ENCODE results near the gene CROCC2. TPM values are rescaled to one million over a fixed set of nuclear protein-coding genes. Genes with fewer than 3 reads are reported as not detected.

The CROCC2 gene
- total RNA-seq, 1 experiment from 2014 or later = not detected

DNA sequence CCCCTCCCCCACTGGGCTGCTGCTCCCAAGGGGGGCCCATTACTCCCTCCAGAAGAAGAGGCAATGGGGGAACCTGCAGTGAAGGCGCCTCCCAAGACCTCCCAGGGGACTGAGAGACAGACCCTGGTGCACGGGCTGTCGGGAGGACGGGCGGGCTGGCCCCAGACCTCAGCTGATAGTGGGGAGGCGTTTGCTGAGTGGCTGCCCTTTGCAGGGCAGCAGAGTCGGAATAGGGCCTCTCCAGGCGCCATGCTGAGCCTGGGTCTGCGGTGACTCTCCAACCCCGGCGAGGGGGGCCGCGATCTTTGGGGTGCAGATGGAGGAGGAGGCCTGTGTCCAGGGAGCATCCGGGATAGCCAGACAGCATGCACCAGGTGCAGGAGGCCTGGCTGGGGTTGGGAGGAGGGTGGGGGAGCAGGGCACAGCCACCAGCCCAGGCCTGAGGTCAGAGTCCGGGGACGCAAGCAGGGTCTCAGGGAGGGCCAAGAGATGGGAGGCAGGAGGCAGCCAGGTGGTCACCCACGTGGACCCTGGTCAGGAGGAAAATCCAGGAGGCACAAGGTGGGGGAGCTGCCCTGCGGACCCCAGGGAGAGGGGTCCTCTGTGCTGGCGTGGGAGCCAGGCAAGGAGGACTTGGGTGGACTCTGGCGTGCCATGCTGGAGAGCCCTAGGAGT lies 11.0 kb downstream of the CROCC2 start:
- in situ Hi-C loops (cut with HindIII; ENCODE audit: low sequenced_read_pairs) = no loop called here
- no peak for DNase-seq (ENCODE audit: low spot score)

DNA sequence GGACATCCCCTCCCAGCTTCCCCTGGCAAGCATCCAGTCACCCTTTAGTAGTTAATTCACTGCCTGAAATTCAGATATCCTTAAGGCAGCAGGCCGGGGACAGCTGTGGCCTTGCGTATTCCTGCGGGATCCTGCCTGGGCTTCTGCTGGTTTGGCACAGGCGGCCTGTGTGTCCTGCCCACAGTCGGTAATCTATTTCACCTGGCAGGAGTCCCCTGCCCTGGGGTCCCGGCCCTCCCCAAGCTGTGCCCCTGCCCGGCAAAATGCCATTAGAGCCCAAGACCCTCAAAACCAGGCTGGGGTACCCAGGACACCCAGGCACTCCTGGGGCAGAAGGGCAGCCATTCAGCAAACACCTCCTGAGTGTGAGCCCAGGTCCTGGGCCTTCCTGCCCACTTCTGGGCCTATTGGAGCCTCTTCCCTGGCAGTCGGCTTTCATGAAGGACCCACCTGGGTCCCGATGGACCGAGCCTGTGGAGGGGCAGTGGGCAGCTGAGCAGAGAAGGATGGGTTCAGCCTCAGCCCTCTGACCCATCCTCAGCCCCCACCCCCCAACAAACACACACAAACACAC lies 11.6 kb downstream of the CROCC2 start:
- in situ Hi-C loops (cut with HindIII; ENCODE audit: low sequenced_read_pairs) = no loop called here
- no peak for DNase-seq (ENCODE audit: low spot score)

DNA sequence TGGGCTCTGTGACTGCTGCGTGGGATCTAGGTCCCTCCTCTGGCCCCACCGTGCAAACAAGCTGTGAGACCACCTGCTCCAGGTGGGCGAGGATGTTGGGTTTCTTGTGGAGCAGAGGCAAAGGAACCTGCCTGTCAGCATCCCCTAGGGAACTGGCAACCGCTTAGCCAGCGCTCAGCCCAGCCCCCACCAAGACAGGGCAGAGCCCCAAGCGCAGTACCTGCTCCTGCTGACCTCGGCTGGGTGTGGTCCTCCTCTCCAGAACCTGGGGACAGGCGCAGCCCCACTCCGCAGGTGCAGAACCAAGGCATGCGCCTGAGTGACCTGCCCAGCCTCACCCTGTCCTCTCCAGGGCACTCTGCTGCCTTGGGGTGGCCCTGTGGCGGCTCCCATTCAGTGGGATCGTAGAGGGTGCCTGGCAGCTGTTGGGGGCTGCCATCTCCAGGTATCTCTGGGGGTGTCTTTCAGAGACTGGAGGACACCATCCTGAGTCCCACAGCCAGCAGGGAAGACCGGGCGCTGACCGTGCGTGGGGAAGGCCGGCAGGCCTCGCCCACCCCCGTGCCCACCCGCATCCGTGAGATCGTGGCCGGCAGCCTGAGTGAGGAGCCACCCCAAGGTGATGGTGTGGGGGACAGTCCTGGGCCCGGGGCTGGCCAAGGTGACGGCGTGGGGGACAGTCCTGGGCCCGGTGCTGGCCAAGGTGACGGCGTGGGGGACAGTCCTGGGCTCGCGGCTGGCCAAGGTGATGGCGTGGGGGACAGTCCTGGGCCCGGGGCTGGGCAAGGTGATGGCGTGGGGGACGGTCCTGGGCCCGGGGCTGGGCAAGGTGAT lies 12.3 kb downstream of the CROCC2 start:
- in situ Hi-C loops (cut with HindIII; ENCODE audit: low sequenced_read_pairs) = no loop called here
- no peak for DNase-seq (ENCODE audit: low spot score)

DNA sequence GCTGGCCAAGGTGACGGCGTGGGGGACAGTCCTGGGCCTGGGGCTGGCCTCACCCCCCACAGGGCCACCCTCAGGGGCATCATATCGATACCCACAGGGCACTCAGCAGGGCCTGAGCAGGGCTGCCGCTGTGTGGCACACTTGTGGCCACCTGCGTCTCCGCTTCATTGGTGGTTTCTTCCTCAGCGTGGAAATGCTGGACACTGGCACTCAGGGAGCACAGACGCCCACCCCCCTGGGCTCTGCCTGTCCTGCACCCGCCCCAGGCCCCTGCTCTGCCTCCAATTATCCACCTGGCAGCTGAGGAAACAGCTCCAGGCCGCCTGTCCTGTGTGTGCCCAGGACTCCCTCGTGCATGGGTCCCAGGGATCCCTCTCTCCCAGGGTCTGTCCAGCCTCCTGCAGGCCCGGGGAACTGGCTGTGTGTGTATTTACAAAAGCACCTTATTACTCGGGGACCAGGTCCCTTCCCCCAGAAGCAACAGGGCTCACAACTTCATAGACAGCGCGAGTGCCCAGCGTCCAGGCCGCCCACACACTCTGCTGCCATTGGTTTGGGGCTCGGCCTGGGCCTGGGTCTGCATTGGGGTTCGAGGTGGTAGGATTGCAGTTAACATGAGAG lies 13.1 kb downstream of the CROCC2 start:
- DNase-seq (ENCODE audit: low spot score) = no peak
- in situ Hi-C loops (cut with HindIII; ENCODE audit: low sequenced_read_pairs) = no loop called here

DNA sequence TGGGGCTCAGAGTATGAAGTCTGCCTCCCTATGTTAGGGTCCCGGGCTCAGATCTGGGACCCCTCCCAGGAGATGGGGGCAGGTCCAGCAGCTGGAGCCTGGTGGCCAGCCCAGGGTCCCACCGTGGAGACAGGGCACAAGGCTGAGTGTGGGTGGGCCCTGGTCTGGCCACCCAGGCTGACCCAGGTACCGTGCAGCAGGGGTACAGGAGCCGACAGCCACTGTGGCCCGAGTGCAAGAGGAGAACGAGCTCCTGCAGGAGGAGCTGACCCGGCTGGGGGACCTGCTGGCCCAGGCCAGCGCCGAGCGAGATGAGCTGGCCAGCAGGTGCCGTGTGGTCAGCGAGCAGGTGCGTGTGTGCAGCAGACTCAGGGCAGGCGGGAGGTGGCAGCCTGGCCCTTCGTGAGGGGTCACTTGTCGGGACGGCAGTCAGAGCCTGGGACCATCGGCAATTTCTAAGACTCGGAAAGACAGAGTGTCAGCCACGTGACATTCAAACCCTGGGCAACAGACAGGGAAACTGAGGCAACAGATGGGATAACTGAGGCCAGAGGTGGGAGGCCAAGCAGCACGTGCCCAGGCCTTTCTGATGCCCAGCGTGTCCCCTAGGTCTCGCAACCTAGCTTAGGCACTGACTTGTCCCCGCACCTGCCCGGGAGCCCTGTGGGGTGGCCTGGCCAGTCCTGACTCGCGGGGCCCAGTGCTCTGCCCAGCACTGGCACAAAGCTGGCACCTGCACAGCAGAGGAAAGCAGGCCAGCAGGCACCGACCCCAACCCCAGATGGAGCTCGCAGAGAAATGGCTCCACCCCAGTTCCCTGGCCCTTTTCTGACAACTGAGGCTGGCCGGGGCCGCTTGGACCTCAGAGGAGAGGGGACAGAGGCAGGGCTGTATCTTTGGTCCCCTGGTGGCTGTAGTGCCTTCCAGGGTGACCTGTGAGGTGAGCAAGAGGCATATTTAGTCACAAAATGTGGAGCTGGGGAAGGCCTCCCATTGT lies 13.9 kb downstream of the CROCC2 start:
- no peak for DNase-seq (ENCODE audit: low spot score)
- in situ Hi-C loops (cut with HindIII; ENCODE audit: low sequenced_read_pairs) = no loop called here

DNA sequence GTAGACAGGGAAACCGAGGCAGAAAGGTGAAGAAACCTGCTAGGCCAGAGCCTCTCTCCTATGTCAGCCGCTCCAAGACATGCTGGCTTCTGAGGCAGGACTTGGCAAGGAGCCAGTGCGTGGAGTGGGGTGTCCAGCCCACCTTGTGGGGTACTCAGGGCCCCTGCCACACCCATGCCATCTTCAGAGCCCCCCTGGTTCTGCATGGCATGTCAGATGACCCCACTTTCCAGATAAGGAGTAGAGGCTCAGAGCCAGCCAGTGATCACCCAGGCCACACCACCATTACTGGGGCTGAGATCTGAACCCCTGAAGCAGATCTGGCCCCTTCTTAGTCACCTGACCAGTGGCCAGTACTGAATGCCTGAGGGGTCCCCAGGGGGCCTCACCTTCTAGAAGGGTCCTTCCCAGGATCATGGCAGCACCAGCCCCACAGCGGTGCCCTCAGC lies 14.7 kb downstream of the CROCC2 start:
- DNase-seq (ENCODE audit: low spot score) = no peak
- in situ Hi-C loops (cut with HindIII; ENCODE audit: low sequenced_read_pairs) = no loop called here

DNA sequence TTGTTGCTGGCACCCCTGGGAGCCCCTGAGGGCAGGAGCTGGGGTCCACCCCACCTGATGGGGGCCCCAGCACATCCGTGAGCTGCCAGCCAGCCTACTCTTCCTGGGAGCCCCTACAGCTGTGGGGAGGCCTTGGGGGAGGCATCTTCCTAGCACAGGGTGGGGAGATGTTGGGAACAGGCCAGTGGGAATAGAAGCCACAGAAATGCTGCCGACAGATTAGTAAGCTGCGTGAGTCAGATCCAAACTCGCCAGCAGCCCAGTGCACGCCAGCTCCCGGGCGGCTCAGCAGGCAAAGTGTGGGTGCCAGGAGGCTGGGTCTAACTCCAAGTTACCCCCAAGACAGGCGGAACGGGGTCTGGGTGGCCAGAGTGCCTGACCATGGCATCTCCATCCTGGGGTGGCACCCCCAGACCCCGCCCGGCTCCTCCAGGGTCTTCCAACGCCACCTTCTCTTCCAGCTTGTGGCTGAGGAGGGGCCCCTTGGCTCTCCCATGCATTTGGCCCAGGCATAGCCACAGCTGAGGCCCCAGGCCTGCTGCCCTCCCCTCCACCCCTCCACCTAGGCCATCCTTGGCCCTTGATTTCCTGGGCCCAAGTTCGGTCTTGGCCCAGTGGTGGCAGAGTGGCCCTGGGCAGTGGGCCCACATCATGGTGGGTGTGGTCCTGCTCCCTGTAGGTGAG lies 15.3 kb downstream of the CROCC2 start:
- no peak for DNase-seq (ENCODE audit: low spot score)
- in situ Hi-C loops (cut with HindIII; ENCODE audit: low sequenced_read_pairs) = no loop called here

DNA sequence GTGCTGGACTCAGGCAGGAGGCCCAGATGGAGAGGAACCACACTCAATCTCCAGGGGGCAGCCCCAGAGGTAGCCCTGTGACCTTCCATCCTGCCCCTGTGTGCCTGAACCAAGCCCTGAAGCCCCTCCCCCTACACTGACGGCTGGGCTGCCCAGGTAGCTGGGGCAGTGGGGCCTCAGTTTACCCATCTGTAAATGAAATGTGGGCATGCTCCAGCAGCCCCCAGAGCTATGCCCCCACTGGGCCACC lies 15.8 kb downstream of the CROCC2 start:
- in situ Hi-C loops (cut with HindIII; ENCODE audit: low sequenced_read_pairs) = no loop called here
- no peak for DNase-seq (ENCODE audit: low spot score)

DNA sequence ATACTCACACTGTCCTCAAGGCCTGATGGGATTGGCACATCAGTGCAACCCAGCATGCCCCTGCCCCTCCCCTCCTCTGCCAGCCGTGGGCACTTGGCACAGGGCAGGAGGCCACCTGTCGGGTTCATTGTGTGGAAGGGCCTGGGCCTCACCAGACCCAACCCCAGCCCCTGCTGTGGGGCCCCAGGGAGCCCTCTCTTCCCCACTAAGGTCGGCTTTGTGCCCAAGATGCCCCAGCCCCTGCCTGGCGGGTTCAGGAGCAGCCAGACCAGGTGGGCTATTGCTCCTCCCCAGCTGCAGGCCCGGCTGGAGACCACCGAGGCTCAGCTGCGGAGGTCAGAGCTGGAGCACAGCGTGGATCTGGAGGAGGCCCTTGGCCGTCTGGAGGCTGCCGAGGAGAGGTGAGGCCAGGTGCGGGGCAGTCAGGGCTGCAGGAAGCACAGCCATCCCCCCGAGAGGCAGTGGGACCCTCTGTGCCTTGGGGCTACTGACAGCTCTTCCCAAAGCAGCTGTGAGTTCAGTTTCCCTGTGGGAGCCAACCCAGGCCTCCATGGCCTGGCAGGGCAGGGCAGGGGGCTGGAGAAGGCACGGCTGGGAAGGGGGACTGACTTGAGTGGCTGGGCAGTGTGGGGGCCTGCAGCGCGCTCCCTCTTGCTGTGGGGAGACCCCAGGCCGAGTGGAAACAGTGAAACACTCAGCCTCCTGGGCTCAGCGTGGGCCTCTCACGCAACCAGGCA lies 16.3 kb downstream of the CROCC2 start:
- DNase-seq (ENCODE audit: low spot score) = no peak

DNA sequence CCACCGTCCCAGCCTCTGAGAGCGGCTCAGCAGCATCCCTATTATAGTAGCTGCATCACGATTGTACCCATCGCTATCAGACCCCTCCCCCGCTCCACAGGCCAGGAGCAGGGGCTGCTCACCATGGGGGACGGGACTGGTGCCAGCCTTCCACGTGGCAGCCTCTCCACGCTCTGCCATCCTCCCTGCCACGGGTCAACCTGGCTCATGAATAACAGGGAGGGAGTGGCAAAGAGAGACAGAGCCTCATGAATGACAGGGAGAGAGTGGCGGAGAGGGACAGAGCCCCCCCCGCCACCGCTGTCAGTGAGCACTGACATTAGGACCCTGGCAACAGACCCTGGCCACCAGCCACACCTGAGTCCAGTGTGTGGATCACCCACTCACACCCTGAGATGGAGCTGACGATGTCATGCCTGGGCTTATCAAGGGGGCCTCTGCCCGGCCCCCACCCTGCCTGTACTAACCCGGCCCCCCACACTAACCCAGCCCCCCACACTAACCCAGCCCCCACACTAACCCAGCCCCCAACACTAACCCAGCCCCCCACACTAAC lies 16.9 kb downstream of the CROCC2 start:
- DNase-seq (ENCODE audit: low spot score) = no peak

More for the DNA sequence above, 16.3 kb downstream of the CROCC2 start:
- in situ Hi-C loops (cut with HindIII; ENCODE audit: low sequenced_read_pairs) = no loop called here

DNA sequence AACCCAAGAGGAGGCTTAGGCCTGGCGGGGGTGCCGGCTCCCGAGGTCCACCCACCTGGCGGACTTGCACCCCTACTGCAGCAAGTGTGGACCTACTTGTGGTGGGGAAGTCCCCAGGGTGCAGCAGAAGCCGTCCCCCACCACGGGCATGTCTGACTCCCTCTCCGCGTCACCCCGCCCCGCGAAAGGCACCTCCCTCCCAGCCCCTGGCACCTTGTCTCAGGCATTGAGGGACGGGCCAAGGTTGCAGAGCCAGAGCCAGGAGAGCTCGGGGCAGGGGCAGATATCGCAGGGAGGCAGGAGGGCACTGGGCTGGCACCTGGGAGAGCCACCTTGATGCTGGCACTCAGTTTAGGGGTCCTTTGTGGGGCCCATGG lies 19.0 kb downstream of the CROCC2 start:
- DNase-seq (ENCODE audit: low spot score) = no peak
- in situ Hi-C loops (cut with HindIII; ENCODE audit: low sequenced_read_pairs) = no loop called here

More for the DNA sequence above, 16.9 kb downstream of the CROCC2 start:
- in situ Hi-C loops (cut with HindIII; ENCODE audit: low sequenced_read_pairs) = no loop called here

DNA sequence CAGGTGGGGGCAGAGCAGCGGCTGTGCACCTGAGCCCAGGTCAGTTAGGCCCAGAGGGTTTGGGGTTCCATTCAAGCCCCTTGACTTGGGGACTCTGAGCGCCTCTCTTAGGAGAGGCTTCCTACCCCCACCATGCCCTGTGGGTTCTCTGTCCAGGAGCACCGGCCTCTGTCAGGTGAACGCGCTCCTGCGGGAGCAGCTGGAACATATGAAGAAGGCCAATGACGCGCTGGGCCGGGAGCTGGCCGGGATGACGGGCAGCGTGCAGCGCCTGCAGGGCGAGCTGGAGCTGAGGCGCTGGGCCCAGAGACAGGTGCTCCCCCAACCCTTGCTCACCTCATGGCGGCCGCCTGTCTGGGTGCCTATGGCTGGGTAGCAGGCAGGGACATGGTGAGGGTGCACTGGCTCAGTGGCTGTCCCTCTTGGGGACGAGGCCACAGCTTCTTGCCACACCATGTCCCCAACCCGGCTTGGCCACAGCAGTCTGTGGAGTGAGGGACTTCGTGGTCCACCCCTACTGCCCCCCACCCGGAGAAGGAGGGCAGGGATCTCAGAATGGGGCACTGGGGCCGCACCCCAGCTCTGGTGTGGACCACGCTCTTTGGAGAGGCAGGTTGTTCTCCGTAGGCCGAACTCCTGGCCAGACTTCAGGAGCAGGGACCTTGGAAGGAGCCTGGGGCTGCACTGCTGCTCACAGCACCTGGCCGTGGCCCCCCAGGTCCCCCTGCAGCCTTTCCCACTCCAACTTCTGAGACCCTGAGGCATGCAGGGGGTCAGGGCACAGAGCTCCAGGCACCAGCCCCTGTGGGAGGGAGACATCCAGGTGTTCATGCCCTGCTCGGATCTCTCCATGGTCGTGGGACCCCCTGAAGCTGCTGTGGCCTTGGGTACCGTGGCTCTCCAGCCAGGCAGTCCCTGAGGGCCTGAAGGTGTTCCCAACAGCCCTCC lies 19.7 kb downstream of the CROCC2 start:
- no peak for DNase-seq (ENCODE audit: low spot score)
- in situ Hi-C loops (cut with HindIII; ENCODE audit: low sequenced_read_pairs) = no loop called here

DNA sequence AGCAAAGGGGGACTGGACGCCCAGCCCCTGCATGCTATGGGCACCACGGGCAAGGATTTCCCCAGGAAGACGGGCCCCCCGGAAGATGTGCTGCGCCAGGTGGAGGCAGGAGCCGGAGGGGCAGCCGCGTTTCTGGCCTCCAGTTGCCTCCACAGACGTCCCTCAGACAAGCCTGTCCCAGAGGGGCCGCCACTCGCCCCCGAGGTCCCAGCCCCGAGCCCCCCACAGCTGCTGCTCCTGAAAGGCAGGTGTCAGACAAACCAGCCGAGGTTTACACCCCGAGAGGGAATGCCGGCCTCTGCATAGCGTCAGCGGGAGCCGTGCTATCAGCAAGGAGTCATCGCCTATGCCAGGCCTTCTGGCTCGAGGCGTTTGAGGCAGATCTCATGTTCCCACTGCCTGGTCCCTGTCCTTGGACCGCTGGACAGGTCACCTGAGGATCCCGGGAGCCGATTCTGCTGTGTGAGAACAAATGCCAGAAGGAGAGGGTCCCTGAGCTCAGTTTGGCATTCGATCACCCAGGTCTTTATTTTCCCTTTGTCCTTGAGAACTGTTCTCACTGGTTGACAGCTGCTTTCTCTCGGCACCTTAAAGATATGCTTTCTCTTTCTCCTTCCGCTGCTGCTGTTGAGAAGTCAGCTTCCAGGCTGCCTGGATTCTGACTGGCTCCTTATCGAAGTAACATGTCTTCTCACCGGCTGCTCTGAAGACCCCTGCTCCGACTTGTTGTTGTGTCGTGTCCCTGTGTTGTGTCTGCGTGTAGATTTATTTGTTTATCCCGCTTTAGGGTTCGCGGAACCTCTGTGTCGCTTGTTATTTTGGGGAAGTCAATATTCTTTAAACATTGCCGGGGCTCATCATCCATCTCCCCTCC lies 20.6 kb downstream of the CROCC2 start:
- in situ Hi-C loops (cut with HindIII; ENCODE audit: low sequenced_read_pairs) = no loop called here
- DNase-seq (ENCODE audit: low spot score) = no peak

DNA sequence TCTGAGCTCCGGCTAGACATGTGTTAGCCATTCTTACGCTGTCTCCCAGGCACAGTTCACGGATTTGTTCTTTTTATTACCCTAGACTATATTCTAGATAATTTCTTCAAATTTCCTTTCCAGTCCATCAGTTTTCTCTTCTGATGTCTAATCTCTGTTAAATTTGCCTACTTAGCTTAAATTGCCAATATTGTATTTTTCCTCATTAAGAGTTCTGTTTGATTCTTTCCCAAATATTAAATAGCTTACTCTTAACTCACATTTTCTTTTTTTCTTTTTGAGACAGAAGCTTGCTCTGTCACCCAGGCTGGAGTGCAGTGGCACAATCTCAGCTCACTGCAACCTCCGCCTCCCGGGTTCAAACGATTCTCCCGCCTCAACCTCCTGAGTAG lies 21.2 kb downstream of the CROCC2 start:
- DNase-seq (ENCODE audit: low spot score) = no peak
- in situ Hi-C loops (cut with HindIII; ENCODE audit: low sequenced_read_pairs) = no loop called here

DNA sequence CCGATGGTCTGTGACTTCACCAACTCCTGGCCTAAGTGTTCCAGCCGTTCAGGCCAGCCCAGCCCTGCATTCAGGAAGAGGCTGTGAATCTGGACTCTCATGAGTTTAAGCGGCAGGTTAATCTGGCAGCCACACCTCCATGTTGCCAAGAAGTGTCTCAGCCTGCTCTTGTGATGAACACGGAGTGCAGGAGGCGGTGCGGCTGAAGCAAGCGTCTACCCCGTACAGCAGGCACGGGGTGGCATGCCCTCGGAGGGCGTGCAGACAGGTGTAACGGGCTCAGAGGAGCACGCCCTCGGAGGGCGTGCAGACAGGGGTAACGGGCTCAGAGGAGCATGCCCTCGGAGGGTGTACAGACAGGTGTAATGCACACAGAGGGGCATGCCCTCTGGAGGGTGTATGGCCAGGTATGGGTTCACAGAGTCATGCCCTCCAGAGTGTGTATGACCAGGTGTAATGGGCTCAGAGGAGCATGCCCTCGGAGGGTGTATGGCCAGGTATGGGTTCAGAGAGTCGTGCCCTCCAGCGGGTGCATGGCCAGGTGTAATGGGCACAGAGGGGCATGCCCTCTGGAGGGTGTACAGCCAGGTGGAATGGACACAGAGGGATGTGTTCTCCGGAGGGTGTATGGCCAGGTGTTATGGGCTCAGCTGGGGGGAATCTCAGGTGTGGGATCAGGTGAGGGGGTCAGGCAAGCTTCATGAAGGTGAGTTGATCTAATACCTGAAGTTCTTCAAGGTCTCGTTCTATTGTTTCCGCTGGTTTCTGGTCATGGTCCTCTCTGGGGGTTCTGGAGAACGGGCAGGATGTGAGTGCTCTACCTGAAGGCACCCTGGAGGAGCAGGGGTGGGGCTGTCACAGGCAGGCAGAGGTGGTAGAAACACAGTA lies 22.6 kb downstream of the CROCC2 start:
- in situ Hi-C loops (cut with HindIII; ENCODE audit: low sequenced_read_pairs) = no loop called here
- DNase-seq (ENCODE audit: low spot score) = no peak

Data from G401 (cell line).